Immature natural killer cell (primary cell): Measurements from ENCODE around the gene FCRL3. TPM values are rescaled to one million over a fixed set of nuclear protein-coding genes. Genes with fewer than 3 reads are reported as not detected.
"Not testable (repeated sequence)": the region's sequence is repeated elsewhere in the genome, so short reads cannot be mapped to it uniquely, and the experiment has no call there.

Source experiments
- DNase-seq, 3 donors: peaks; one replicate each; pipeline ENCODE4 v3.0.0; 2022; ENCODE audit warnings: mixed read lengths in 1 of 3
- H3K27ac Mint-ChIP-seq, 6 donors: one replicate each; pipeline ENCODE4 v1.8.0; 2020; ENCODE audit warnings: mixed read lengths in 6 of 6, mild to moderate bottlenecking in 5 of 6, inconsistent platforms in 4 of 6, moderate library complexity in 3 of 6
- H3K27me3 Mint-ChIP-seq, 3 donors: one replicate each; pipeline ENCODE4 v1.8.0; 2020 to 2021; ENCODE audit warnings: low read depth in 3 of 3, mild to moderate bottlenecking in 3 of 3, mixed read lengths in 3 of 3, moderate library complexity in 3 of 3, inconsistent platforms in 1 of 3
- H3K36me3 Mint-ChIP-seq, 3 donors: one replicate each; pipeline ENCODE4 v1.8.0; 2020; ENCODE audit warnings: mixed read lengths in 3 of 3, inconsistent platforms in 2 of 3, mild to moderate bottlenecking in 2 of 3
- H3K4me1 Mint-ChIP-seq, 2 donors: one replicate each; pipeline ENCODE4 v1.8.0; 2020; ENCODE audit warnings: inconsistent platforms in 2 of 2, mild to moderate bottlenecking in 2 of 2, mixed read lengths in 2 of 2, moderate library complexity in 1 of 2
- H3K4me3 Mint-ChIP-seq, 5 donors: one replicate each; pipeline ENCODE4 v1.8.0; 2020; ENCODE audit warnings: mild to moderate bottlenecking in 5 of 5, mixed read lengths in 5 of 5, inconsistent platforms in 3 of 5, moderate library complexity in 3 of 5
- H3K9me3 Mint-ChIP-seq, 6 donors: one replicate each; pipeline ENCODE4 v1.8.0; 2020; ENCODE audit warnings: mild to moderate bottlenecking in 6 of 6, mixed read lengths in 6 of 6, inconsistent platforms in 4 of 6, moderate library complexity in 3 of 6
- polyA plus RNA-seq, 3 donors: library from polyadenylated mRNA; unstranded; fragments of 300-500 nt; fragmentation: Illumina TruSeq; gene quantifications; one replicate each; pipeline ENCODE4 v1.2.3, GENCODE V29; 2021

The FCRL3 gene, protein sequence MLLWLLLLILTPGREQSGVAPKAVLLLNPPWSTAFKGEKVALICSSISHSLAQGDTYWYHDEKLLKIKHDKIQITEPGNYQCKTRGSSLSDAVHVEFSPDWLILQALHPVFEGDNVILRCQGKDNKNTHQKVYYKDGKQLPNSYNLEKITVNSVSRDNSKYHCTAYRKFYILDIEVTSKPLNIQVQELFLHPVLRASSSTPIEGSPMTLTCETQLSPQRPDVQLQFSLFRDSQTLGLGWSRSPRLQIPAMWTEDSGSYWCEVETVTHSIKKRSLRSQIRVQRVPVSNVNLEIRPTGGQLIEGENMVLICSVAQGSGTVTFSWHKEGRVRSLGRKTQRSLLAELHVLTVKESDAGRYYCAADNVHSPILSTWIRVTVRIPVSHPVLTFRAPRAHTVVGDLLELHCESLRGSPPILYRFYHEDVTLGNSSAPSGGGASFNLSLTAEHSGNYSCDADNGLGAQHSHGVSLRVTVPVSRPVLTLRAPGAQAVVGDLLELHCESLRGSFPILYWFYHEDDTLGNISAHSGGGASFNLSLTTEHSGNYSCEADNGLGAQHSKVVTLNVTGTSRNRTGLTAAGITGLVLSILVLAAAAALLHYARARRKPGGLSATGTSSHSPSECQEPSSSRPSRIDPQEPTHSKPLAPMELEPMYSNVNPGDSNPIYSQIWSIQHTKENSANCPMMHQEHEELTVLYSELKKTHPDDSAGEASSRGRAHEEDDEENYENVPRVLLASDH
- 100 to 1,000 TPM in 2 of 3 donors, 10 to 100 TPM in 1; 60.3 to 119 (median 115) TPM for polyA plus RNA-seq

DNA sequence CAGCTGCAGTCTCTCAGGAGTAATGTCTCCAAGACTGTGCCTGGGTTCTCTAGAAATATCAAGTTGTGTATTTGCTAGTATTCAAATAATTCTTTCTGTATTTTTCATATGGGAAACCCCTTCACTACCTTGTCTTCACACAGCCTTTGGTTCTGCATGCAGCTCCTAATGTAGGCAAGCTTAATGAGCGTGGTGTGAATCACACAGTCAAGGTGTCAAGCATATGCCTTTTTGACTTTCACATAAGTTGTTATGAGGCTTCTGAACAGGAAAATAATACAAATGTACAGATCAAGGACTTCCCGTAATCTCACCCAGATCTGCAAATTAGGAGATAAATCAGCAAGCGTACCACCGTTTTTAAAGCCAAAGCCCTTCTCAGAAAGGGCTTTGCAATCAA lies at the start of gene FCRL3:
Gene FCRL3 (minus strand): TSS at position 38 of the 400 bp plus-strand sequence. CDS start 280 bp downstream, outside the sequence.
- Mint-ChIP-seq H3K4me1 (peaks cover 95 to 98% of the 10 kb centered on the region in 2 donors), H3K27ac (peak within 1 kb of the TSS; percentile 90 to 99 (median 96)), H3K4me3 (peak within 1 kb of the TSS; percentile 87 to 97 (median 92)), H3K9me3 (peaks cover 0 to 2% (median 0%) of the 10 kb centered on the region in 6 donors), H3K36me3 (peaks cover 6 to 21% (median 17%) of the 10 kb centered on the region in 3 donors), H3K27me3 (peaks cover 0 to 12% (median 2%) of the 10 kb centered on the region in 3 donors)
- peak; percentile 63 to 66 (median 64) for DNase-seq

DNA sequence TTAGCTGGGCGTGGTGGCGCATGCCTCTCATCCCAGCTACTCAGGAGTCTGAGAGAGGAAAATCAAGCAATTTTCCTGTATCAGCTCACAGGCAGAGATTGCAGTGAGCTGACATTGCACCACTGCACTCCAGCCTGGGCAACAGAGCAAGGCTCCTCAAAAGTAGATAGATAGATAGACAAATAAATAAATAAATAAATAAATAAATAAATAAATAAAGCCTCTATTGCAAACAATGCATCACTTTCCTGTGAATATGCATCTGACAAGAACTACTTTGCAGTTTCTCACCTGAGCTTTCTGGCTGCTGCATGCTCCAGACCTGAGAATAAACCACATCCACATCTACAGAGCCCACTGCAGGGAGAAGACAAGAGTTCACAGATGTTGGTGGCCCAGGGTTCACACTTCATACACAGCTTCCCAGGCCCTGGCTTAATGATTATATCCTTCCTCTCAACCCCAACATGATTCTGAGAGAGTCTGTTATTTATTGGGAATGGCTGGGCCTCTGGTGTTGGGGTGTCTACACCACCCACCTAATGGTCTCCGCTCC lies 47.8 kb upstream of the FCRL3 start:
- H3K27me3 Mint-ChIP-seq, result no peaks in the 10 kb centered on the region
- peaks cover 23 to 35% of the 10 kb centered on the region in 2 donors for H3K4me1 Mint-ChIP-seq
- peaks cover 0 to 5% (median 0%) of the 10 kb centered on the region in 6 donors for H3K9me3 Mint-ChIP-seq
- H3K27ac Mint-ChIP-seq, result peak overlapping the region in 5 of 6 donors; percentile 6 to 37 (median 29)
- H3K4me3 Mint-ChIP-seq, result no peak overlapping the region
- DNase-seq, result no peak
- peaks cover 0 to 7% (median 5%) of the 10 kb centered on the region in 3 donors for H3K36me3 Mint-ChIP-seq

DNA sequence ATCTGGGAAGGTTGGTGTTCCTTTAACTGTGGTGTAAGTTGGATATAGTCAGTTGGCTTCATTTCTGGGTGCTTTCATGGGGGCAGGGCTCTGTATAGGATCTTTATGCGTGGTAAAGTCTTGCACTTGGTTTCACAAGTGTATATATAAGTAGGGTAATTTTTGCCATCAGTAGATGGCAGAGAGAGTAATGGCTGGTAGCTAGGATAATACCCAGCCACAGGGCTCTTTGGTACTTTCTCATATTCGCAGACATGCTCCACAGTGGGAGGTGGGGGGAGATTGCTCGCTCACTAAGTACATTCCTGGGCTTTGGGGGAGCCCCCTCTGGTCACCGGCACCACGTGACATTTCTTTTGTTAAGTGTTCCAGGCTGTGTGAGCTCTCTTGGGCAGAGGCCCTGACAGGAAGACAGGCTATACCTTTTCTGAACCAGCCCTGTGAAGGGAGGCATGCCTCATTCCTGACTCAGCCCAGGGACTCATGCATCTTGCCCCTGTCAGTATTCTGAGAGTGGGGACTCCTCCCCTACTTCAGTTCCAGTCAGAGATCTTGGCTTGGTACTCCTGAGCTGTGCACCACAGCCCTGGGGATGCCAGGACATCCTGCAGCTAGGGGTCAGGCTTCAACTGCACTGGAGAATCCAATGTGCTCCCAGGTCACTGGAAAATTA lies 38.8 kb upstream of the FCRL3 start:
- Mint-ChIP-seq H3K27ac (no peak overlapping the region), H3K4me1 (peaks cover 30 to 42% of the 10 kb centered on the region in 2 donors), H3K36me3 (no peaks in the 10 kb centered on the region), H3K9me3 (peaks cover 0 to 2% (median 0%) of the 10 kb centered on the region in 6 donors), H3K4me3 (no peak overlapping the region), H3K27me3 (peaks cover 0 to 2% (median 1%) of the 10 kb centered on the region in 3 donors)
- DNase-seq, result no peak

DNA sequence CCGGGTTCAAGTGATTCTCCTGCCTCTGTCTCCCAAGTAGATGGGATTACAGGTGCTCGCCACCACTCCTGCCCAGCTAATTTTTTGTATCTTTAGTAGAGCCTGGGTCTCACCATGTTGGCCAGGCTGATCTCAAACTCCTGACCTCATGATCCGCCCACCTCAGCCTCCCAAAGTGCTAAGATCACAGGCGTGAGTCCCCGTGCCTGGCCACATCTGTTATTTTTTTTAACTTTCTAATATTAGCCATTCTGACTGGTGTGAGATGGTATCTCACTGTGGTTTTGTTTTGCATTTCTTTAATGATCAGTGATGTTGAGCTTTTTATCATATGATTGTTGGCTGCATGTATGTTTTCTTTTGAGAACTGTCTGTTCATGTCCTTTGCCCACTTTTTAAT lies 35.4 kb upstream of the FCRL3 start:
- Mint-ChIP-seq H3K4me3 (peak overlapping the region in 4 of 5 donors; percentile 48 to 69 (median 56)), H3K27ac (peak overlapping the region in 5 of 6 donors; percentile 15 to 78 (median 54)), H3K4me1 (peaks cover 46 to 60% of the 10 kb centered on the region in 2 donors)
- H3K36me3 Mint-ChIP-seq, H3K9me3 Mint-ChIP-seq, H3K27me3 Mint-ChIP-seq: not testable (repeated sequence)
- peak in 1 of 3 donors; percentile 6 for DNase-seq

DNA sequence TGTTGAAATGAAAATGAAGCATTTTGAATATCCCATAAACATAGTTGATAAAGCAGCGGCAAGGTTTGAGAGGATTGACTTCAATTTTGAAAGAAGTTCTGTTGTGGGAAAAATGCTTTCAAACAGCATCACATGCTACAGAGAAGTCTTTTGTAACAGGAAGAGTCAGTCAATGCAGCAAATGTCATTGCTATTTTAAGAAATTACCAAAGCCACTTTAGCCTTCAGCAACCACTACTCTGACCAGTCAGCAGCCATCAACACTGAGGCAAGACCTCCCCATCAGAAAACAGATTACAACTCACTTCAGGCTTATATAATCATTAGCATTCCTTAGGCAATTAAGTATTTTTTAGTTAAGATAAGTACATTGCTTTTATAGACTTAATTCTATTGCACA lies 33.8 kb upstream of the FCRL3 start:
- Mint-ChIP-seq H3K4me3 (peak overlapping the region; percentile 13 to 50 (median 42)), H3K36me3 (no peaks in the 10 kb centered on the region), H3K4me1 (peaks cover 44 to 58% of the 10 kb centered on the region in 2 donors), H3K27ac (peak overlapping the region; percentile 13 to 85 (median 72)), H3K27me3 (peaks cover 0 to 2% (median 1%) of the 10 kb centered on the region in 3 donors), H3K9me3 (peaks cover 0 to 2% (median 0%) of the 10 kb centered on the region in 6 donors)
- no peak for DNase-seq

DNA sequence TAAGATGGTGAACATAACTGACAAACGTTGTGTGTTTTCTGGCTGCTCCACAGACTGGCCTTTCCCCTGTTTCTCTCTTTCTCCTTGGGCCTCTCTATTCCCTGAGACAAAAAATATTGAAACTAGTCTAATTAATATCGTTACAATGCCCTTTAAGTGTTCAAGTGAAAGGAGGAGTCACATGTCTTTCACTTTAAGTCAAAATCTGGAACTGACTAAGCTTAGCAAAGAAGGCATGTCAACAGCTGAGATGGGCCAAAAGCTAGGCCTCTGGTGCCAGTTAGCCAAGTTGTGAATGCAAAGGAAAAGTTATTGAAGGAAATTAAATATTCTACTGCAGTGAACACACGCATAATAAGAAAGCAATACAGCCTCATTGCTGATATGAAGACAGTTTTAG lies 32.2 kb upstream of the FCRL3 start:
- no peaks in the 10 kb centered on the region for H3K9me3 Mint-ChIP-seq
- peaks cover 0 to 6% (median 5%) of the 10 kb centered on the region in 3 donors for H3K36me3 Mint-ChIP-seq
- DNase-seq, result no peak
- H3K4me1 Mint-ChIP-seq, result peaks cover 48 to 58% of the 10 kb centered on the region in 2 donors
- H3K27ac Mint-ChIP-seq, result peak overlapping the region in 4 of 6 donors; percentile 6 to 85 (median 78)
- peaks cover 0 to 2% (median 1%) of the 10 kb centered on the region in 3 donors for H3K27me3 Mint-ChIP-seq
- H3K4me3 Mint-ChIP-seq, result no peak overlapping the region

DNA sequence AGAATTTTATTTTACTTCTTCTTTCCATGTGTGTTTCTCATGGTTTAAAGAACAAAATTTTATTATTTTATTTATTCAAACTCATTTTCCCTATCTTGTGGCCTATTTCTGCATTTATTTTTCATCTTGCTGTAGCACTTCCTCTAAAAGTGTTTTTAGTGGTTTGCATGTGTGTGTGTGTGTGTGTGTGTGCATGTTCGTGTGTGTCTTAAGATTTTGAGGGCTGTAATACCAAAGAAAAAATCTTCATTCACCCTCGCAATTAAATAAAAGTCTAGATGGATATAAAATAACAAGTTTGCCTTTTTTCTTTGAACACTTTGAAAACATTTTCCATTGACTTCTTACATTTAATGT lies 24.6 kb upstream of the FCRL3 start:
- peaks cover 13 to 20% (median 14%) of the 10 kb centered on the region in 3 donors for H3K36me3 Mint-ChIP-seq
- peaks cover 0 to 6% (median 5%) of the 10 kb centered on the region in 3 donors for H3K27me3 Mint-ChIP-seq
- H3K9me3 Mint-ChIP-seq, result peaks cover 0 to 18% (median 13%) of the 10 kb centered on the region in 6 donors
- peak overlapping the region; percentile 76 to 97 (median 89) for H3K27ac Mint-ChIP-seq
- peak; percentile 57 to 76 (median 71) for DNase-seq
- H3K4me3 Mint-ChIP-seq, result peak overlapping the region; percentile 33 to 69 (median 62)
- H3K4me1 Mint-ChIP-seq, result peaks cover 78 to 81% of the 10 kb centered on the region in 2 donors

DNA sequence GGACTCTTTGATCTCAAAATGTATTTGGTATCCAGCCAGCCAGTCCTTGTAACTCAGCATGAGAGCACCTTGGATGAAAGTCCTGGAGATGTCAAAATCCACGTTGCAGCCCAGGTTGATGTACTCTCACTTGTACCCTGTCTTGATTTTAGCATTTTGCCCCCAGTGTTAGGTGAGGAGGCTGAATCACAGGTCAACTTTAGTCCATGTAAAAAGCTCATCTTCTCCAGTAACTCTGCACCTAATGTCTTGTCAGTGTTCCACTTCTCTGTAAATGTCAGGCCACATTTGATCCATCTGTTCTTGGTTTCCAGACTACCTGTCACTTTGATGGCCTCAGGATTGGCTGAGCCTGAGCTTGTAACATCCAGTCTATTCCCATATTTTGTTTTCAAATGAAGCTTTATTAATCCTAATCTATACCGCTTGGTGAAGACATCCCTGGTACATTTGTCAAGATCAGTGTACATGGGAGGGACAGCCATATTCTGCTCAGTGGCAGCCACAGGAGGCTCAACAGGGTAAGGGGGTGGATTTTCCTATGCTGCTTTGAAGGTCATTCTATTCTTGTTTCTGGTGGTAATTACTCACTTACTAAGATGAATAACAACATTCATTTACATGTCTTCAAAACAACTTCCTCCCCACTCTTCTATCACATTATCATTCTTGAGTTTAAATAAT lies 24.1 kb upstream of the FCRL3 start:
- Mint-ChIP-seq H3K4me3 (peak overlapping the region; percentile 33 to 69 (median 69)), H3K27ac (peak overlapping the region; percentile 76 to 97 (median 86))

DNA sequence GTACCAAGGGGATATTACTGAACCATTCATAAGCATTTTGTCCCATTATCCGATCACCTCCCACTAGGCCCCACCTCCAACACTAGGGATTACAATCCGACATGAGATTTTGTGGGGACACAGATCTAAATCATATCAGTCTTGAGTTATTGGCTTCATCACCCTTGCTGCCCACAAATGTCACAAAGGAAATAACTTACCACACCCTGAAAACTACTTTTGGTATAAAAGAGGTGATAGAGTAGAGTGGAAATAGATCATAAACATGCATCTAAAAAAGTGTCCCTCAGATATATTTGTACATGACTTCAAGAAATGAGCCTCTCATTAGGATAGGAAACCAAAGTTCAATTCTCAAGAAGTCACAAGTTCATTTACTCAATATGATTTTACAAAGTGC lies 22.6 kb upstream of the FCRL3 start:
- peak; percentile 71 to 75 (median 74) for DNase-seq
- peak overlapping the region; percentile 81 to 93 (median 90) for H3K27ac Mint-ChIP-seq
- H3K4me1 Mint-ChIP-seq, result peaks cover 79 to 86% of the 10 kb centered on the region in 2 donors
- peaks cover 11 to 15% (median 13%) of the 10 kb centered on the region in 3 donors for H3K36me3 Mint-ChIP-seq
- peaks cover 0 to 6% (median 5%) of the 10 kb centered on the region in 3 donors for H3K27me3 Mint-ChIP-seq
- peaks cover 0 to 18% (median 13%) of the 10 kb centered on the region in 6 donors for H3K9me3 Mint-ChIP-seq
- peak overlapping the region; percentile 56 to 81 (median 63) for H3K4me3 Mint-ChIP-seq

More for the DNA sequence above, 24.1 kb upstream of the FCRL3 start:
- H3K36me3 Mint-ChIP-seq, result peaks cover 13 to 20% (median 14%) of the 10 kb centered on the region in 3 donors
- H3K9me3 Mint-ChIP-seq, result peaks cover 0 to 18% (median 13%) of the 10 kb centered on the region in 6 donors
- DNase-seq, result no peak
- peaks cover 81 to 85% of the 10 kb centered on the region in 2 donors for H3K4me1 Mint-ChIP-seq
- peaks cover 0 to 6% (median 5%) of the 10 kb centered on the region in 3 donors for H3K27me3 Mint-ChIP-seq

DNA sequence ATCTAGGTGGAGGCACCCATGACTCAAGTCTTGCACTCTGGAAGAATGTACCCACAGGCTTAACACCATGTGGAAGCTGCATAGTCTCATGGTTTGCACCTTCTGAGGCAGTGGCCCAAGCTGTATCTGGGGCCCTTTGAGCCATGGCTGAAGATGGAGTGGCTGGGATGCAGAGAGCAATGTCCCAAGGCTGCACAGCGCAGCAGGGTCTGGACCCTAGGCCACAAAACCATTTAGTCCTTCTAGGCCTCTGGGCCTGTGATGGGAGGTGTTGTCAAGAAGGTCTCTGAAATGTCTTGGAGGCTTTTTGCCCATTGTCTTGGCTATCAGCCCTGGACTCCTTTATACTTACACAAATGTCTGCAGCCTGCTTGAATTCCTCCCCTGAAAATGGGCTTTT lies 21.4 kb upstream of the FCRL3 start:
- H3K36me3 Mint-ChIP-seq, result peaks cover 10 to 14% (median 13%) of the 10 kb centered on the region in 3 donors
- peak overlapping the region; percentile 81 to 93 (median 90) for H3K27ac Mint-ChIP-seq
- DNase-seq, result no peak
- H3K4me3 Mint-ChIP-seq, result peak overlapping the region in 4 of 5 donors; percentile 58 to 81 (median 66)
- peaks cover 70 to 74% of the 10 kb centered on the region in 2 donors for H3K4me1 Mint-ChIP-seq
- H3K9me3 Mint-ChIP-seq, result peaks cover 0 to 18% (median 13%) of the 10 kb centered on the region in 6 donors
- H3K27me3 Mint-ChIP-seq, result peaks cover 0 to 6% (median 5%) of the 10 kb centered on the region in 3 donors

DNA sequence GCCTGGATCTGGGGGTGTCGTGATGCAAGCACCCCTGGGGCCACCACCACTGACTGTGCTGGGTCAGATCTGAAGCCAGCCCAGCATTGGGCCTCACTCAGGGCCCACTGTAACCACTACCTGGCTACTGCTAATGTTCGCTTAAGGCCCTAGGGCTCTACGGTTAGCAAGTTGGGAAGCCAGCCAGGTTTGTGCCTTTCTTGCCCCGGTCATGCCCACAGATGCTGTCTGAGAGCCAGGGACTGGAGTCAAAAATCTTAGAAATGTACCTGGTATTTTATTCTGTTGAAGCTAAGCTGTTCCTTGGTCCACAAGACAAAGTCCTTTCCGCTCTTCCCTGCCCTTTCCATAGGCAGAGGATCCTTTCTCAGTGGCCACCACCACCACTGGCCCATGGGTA lies 15.2 kb upstream of the FCRL3 start:
- H3K27me3 Mint-ChIP-seq, result peaks cover 0 to 2% (median 0%) of the 10 kb centered on the region in 3 donors

DNA sequence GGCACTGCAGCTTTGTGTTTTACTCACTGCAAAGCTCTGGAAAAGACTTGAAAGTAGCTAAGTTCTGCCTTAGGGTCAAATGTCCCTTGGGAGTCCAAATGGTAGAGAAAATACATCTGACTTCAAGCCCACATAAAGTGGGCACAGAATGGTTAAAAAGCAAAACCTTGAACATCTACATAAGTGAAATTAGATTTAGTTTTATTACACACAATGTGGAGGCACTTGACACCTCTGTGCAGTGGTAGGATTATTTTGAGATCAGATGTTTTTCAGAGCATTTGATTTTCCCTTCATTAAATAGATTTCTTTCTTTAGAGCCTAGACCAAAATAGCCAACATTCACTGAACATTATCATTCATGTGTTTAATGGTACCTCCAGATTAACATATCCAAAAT lies 11.2 kb upstream of the FCRL3 start:
- H3K4me3 Mint-ChIP-seq, result no peak overlapping the region
- no peaks in the 10 kb centered on the region for H3K9me3 Mint-ChIP-seq
- H3K4me1 Mint-ChIP-seq, result peaks cover 5 to 7% of the 10 kb centered on the region in 2 donors
- peaks cover 0 to 2% (median 0%) of the 10 kb centered on the region in 3 donors for H3K27me3 Mint-ChIP-seq
- H3K27ac Mint-ChIP-seq, result peak overlapping the region in 1 of 6 donors; percentile 14
- H3K36me3 Mint-ChIP-seq, result no peaks in the 10 kb centered on the region
- DNase-seq, result no peak

More for the DNA sequence above, 15.2 kb upstream of the FCRL3 start:
- H3K9me3 Mint-ChIP-seq, result peaks cover 0 to 2% (median under 1%) of the 10 kb centered on the region in 6 donors
- H3K4me3 Mint-ChIP-seq, result no peak overlapping the region
- H3K4me1 Mint-ChIP-seq, result peaks cover 9 to 14% of the 10 kb centered on the region in 2 donors
- H3K36me3 Mint-ChIP-seq, result peaks cover under 1 to 2% (median 1%) of the 10 kb centered on the region in 3 donors
- peak overlapping the region in 2 of 6 donors; percentile 20 to 82 for H3K27ac Mint-ChIP-seq
- no peak for DNase-seq
